Ramos (cell line): ENCODE data around the gene DAB2.
"Not testable (repeated sequence)": the region's sequence is repeated elsewhere in the genome, so short reads cannot be mapped to it uniquely, and the experiment has no call there.

Experiments used
- in situ Hi-C: fragments of 300-500 bp; cut with MboI; formaldehyde crosslinking; loops from one replicate; pipeline ENCODE4 v1.14.3; 2022; ENCODE audit warnings: low sequenced_read_pairs; ENCODE audit not compliant: unreplicated experiment

The DAB2 gene

DNA sequence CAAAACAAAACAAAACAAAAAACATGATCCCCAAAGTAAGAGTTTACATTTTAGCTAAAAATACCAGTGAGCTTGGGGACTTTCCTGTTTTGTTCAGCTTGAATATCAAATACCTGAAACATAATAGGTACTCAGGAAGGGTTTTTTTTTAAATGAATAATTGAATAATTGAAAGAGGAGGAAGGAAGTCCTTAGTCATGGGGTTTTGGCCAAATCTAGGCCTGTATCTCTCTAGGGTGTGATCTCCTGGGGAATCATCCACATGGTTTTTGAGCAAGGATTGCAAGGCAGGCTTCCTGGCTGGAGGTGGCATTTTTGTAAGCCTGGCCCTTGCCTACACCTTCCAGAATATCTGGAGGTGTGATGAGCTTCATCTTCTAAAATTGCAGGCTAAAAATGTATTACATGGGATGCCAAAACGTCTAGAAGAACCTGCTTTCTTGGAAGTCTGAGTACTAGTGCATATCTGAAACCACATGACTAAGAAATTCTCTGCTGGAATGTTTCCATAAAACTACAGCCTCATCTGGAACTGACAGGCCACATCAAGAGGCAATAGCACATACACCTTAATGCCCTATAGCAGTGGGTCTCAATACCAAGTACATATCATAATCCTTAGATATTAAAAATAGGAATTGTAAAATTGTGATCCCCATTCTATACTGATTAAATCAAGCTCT is 70.9 kb downstream of the DAB2 start:
- in situ Hi-C loops, result no loop called here

DNA sequence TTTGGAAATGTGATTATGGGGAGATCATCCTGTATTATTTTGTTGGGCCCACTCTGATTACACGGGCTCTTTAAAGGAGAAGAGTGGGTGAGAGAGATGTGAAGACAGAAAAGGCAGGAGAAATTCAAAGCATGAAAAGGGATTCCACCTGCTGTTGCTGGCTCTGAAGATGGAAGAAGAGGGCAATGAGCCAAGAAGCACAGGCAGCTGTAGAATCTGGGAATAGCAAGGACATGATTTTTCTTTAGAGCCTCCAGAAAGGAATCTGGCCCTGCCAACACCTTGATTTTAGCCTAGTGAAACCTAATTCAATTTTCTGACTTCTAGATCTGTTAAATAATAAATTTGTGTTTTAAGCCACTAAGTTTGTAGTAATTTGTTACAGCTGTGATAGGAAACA is 71.8 kb downstream of the DAB2 start:
- in situ Hi-C loops, result no loop called here

DNA sequence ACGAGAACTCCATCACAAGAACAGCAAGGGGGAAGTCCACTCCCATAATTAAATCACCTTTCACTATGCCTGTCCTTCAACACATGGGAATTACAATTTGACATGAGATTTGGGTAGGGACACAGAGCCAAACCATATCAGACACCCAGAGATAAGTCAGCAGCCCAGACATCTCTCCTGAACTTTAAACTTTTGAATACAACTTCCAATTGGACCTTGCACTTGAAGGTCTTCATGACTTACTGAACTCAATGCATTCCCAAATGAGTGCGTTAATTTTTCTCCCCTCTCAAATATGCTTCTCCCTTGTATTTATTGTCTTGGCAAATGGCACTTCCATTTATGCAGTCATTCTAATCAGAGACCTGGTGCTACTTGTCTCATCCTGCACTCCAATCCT is 72.6 kb downstream of the DAB2 start:
- in situ Hi-C loops, result no loop called here

DNA sequence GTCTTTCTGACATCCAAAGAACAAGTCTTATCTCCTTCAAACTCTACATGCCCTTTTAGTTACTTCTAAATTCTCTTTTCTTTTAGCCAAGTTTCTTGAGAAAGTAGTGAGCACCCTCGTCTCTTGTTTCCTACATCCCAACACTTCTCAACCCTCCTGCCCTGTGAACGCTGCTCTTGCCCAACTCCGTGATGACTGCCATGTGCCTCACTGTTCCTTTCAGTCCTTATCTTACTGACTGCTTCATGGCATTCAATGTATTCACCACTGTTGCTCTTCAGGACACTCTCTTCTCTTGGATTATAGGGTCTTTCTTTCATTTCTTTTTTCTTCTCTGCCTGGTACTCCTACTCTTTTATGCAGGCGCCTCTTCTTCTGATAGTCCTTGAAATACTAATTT is 75.3 kb downstream of the DAB2 start:
- in situ Hi-C loops, result no loop called here

DNA sequence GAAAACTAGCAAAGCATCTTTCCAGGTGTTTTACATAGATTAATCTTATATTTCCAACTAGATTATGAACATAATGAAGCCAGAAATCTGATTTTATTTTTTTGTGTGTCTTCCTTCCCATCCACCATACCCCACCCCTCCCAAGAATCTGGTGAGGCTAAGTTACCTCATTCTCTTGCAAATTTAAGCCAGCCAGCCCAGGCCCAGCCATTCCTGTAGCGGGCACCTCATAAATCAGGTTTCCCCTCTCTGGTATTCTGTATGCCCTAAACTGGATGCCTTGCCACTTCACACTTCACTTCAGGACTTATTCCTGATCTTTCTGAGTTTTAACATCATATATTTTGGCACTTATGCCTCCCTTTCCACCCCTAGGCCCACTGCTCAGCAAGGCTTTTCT is 82.3 kb downstream of the DAB2 start:
- in situ Hi-C loops, result no loop called here

DNA sequence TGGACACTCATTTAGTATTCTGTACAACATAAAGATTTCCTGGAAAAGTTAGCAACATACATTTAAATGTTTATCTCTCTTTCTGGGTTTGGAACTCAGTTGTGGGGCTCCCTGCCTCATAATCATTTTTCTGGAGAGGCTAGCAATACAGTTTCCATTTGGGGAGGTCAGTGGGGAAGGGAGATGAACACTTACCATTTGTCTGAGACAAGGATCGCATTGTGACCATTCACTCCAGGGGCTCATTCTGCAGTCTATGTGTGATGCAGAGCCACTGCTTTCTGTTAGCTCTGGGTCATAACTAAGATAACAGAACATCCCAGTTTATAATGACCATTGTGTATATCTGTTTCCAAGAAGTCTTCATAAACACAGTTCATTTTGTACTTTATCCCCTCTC is 82.9 kb downstream of the DAB2 start:
- in situ Hi-C loops, result no loop called here

DNA sequence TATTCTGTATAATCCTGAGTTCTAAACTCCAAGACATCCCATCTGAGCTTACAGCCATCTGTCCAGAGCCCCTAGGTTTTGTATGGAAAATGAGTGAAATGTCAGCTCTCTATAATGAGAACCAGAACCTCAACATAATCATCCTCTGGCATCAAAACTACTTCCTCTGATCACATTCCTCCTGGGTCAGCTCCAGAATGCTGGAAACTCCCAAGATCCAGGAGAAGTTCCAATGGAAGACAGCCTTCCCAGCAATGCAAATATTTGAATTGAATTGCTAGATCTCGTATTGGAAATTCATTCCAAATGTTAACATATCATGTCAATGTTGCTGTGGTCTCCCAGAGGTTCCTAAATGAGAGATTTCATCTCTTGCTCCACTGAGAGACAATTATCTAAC is 84.3 kb downstream of the DAB2 start:
- in situ Hi-C loops, result no loop called here

DNA sequence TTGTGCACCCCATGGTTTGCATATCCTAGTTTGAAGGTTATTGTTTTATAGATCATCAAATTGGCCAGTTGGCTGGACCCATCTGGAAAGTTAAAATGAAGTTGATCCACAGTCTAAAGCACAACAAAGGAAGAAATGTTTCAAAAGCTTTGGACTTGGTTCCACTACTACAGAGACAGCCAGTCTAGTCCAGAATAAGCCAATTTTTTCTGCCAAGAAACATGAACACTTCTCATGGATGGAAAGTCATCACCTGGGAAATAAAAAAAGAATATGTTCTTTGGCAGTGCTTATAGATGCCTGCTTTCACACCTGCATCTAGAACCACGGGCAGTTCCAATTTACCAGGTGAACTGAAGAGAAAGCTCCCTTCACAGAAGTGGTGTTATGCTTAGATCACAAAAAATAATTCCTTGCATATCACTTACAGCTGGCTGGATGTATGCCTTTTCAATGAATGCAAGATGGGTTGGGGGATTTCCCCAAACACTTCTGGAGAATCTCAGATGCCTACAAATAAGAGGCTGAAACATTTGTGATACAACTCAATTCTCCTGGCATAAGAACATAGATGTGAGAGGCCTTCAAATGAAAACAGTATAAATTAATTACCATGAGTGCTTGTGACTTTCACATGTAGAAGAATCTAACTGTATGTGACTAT is 87.4 kb downstream of the DAB2 start:
- in situ Hi-C loops, result no loop called here

DNA sequence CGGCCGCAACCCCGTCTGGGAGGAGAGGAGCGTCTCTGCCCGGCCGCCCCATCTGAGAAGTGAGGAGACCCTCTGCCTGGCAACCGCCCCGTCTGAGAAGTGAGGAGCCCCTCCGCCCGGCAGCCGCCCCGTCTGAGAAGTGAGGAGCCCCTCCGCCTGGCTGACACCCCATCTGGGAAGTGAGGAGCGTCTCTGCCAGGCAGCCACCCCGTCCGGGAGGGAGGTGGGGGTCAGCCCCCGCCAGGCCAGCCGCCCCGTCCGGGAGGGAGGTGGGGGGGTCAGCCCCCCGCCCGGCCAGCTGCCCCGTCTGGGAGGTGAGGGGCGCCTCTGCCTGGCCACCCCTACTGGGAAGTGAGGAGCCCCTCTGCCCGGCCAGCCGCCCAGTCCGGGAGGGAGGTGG is 90.5 kb downstream of the DAB2 start:
- in situ Hi-C loops, result not testable (repeated sequence)

DNA sequence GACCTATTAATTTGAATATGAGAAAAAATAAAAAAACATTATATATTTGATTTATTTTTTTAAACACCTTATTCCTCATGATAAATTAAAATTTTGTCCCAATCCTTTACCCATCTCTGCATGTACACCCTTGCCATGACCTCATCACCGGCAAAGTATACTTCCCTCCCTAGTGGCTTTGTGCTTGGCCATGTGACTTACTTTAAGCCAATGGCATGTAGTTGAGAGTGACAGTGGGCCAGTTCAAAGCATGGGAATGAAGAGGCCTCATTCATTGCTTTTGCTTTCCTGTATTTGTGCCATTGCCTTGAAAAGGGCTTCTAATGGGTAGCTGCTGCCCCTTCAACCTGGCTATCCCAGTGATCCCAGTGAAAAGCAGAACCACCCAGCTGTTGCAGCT is 91.7 kb downstream of the DAB2 start:
- in situ Hi-C loops, result no loop called here

DNA sequence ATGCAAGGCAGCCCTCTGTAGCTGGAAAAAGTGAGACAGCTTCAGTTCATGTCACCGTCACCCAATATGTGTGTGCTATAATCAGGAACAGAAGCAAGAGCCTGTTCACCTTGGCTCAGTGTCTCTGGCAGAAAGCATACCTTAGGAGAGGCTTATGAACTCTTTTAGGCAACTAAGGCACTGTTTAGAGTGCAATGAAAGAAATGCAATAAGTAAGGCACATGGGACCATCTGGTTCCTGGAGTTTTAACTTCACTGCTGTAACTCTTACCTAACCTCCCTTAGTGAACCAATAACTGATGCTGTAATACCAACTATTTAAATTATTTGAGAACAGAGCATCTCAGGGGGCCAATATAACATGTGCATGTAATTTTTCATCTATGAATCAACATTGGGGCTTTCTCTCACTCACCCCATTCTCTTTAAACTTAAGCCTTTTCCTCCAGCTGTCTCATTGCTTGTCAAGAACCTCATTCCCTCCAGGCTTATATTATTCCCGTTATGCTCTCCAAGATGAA is 92.9 kb downstream of the DAB2 start:
- in situ Hi-C loops, result no loop called here

DNA sequence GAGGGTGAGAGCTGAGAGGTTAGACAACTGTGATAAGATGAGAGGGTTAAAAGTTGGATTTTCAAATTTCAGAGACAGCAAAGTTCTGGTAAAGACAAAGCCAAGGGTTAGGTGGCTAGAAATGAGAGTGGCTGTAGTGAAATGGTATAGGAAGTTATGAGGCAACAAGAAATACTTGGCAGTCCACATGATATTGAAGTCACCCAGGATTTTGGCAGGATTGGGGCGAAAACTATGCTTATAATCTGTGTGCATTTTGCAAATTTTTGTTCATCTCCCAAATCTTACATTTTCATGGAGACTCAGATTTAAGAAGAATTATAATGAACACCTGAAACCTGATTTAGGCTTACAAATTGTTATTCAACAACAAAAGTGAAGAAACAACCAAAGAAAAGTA is 96.0 kb downstream of the DAB2 start:
- in situ Hi-C loops, result no loop called here

DNA sequence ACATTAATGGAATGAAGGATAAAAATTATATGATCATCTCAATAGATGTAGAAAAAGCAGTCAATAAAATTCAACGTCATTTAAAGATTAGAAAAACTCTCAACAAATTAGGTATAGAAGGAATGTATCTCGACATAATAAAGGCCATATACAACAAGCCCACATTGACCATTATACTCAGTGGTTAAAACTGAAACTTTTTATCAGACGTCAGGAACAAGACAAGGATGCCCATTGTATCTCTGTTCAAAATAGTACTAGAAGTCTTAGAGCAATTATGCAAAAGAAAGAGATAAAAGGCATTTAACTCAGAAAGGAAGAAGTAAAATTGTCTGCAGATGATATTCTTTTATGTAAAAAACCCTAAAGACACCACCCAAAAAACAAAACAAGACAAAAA is 101.2 kb downstream of the DAB2 start:
- in situ Hi-C loops, result no loop called here
